HepG2 (cell line): ENCODE results near the gene RABL6. TPM values are rescaled to one million over a fixed set of nuclear protein-coding genes. Genes with fewer than 3 reads are reported as not detected.
A peak's percentile ranks its signal among the peaks of the same experiment; 100 is the strongest.

Experiments used
- AFF4 ChIP-seq: sonication (generic); formaldehyde crosslinking; IDR thresholded peaks from 2 replicates; pipeline ENCODE4 v1.4.0; 2020; ENCODE audit warnings: missing genetic modification reagents
- ARID5B ChIP-seq: IDR thresholded peaks from 2 replicates; pipeline ENCODE4 v1.4.0; 2020; ENCODE audit warnings: mild to moderate bottlenecking, missing genetic modification reagents
- EHMT2 ChIP-seq: fragments of 200-600 bp; sonication (generic); IDR thresholded peaks from 2 replicates; pipeline ENCODE4 v1.7.0; 2017; ENCODE audit warnings: antibody characterized with exemption, low read depth, low read length, borderline replicate concordance
- ETV6 ChIP-seq: sonication (generic); formaldehyde crosslinking; conservative IDR thresholded peaks from 2 replicates; pipeline ENCODE4 v1.4.0; 2020; ENCODE audit warnings: missing genetic modification reagents
- HMG20B ChIP-seq: conservative IDR thresholded peaks from 2 replicates; pipeline ENCODE4 v1.6.1; 2016; ENCODE audit warnings: missing genetic modification reagents, missing compliant biosample characterization
- KAT8 ChIP-seq: IDR thresholded peaks from 2 replicates; pipeline ENCODE4 v1.6.1; 2016; ENCODE audit warnings: missing genetic modification reagents, missing compliant biosample characterization
- KLF13 ChIP-seq: sonication (generic); formaldehyde crosslinking; IDR thresholded peaks from 2 replicates; pipeline ENCODE4 v1.4.0; 2020; ENCODE audit warnings: mild to moderate bottlenecking, missing genetic modification reagents
- MTA3 ChIP-seq: sonication (generic); formaldehyde crosslinking; IDR thresholded peaks from 2 replicates; pipeline ENCODE4 v1.4.0; 2020; ENCODE audit warnings: missing genetic modification reagents
- NBN ChIP-seq: fragments of 450-650 bp; conservative IDR thresholded peaks from 2 replicates; pipeline ENCODE4 v1.6.1; 2017
- NCOA5 ChIP-seq: sonication (generic); formaldehyde crosslinking; IDR thresholded peaks from 2 replicates; pipeline ENCODE4 v1.4.0; 2020; ENCODE audit warnings: missing genetic modification reagents
- POGZ ChIP-seq: sonication (generic); formaldehyde crosslinking; IDR thresholded peaks from 2 replicates; pipeline ENCODE4 v1.4.0; 2020; ENCODE audit warnings: mild to moderate bottlenecking, missing genetic modification reagents
- POLR2A ChIP-seq, 2 experiments: IDR thresholded peaks; 2 replicates each; pipeline ENCODE4 v1.6.1; 2011; ENCODE audit warnings: low read depth in 2 of 2, low read length in 2 of 2, mild to moderate bottlenecking in 1 of 2, moderate library complexity in 1 of 2; ENCODE audit not compliant: insufficient read depth in 1 of 2
- RNF2 ChIP-seq: fragments of 450-650 bp; conservative IDR thresholded peaks from 2 replicates; pipeline ENCODE4 v1.6.1; 2016; ENCODE audit warnings: low read depth
- SMARCE1 ChIP-seq: fragments of 450-650 bp; IDR thresholded peaks from 2 replicates; pipeline ENCODE4 v1.6.1; 2017; ENCODE audit warnings: borderline replicate concordance
- TAF1 ChIP-seq: sonication (generic); formaldehyde crosslinking; IDR thresholded peaks from 2 replicates; pipeline ENCODE4 v1.4.0; 2020; ENCODE audit warnings: missing genetic modification reagents
- TBX2 ChIP-seq: sonication (generic); formaldehyde crosslinking; IDR thresholded peaks from 2 replicates; pipeline ENCODE4 v1.5.0; 2020; ENCODE audit warnings: missing genetic modification reagents, mild to moderate bottlenecking, borderline replicate concordance
- ZBTB8A ChIP-seq: sonication (generic); formaldehyde crosslinking; IDR thresholded peaks from 2 replicates; pipeline ENCODE4 v1.4.0; 2020; ENCODE audit warnings: mild to moderate bottlenecking, low read depth, missing genetic modification reagents, borderline replicate concordance
- ZC3H4 ChIP-seq: sonication (generic); formaldehyde crosslinking; IDR thresholded peaks from 2 replicates; pipeline ENCODE4 v1.4.0; 2020; ENCODE audit warnings: missing genetic modification reagents, borderline replicate concordance
- ZFYVE20 ChIP-seq: sonication (generic); formaldehyde crosslinking; IDR thresholded peaks from 2 replicates; pipeline ENCODE4 v1.8.0; 2023; ENCODE audit warnings: low read depth, mild to moderate bottlenecking, moderate library complexity, missing genetic modification reagents, borderline replicate concordance
- ZNF235 ChIP-seq: sonication (generic); formaldehyde crosslinking; IDR thresholded peaks from 2 replicates; pipeline ENCODE4 v1.8.1; 2023; ENCODE audit warnings: mild to moderate bottlenecking, missing genetic modification reagents, borderline replicate concordance
- ZNF367 ChIP-seq: sonication (generic); formaldehyde crosslinking; IDR thresholded peaks from 2 replicates; pipeline ENCODE4 v1.4.0; 2020; ENCODE audit warnings: missing genetic modification reagents, borderline replicate concordance
- ZNF589 ChIP-seq: sonication (generic); formaldehyde crosslinking; conservative IDR thresholded peaks from 2 replicates; pipeline ENCODE4 v1.8.0; 2022; ENCODE audit warnings: mild to moderate bottlenecking, moderate library complexity, missing genetic modification reagents
- ZNF776 ChIP-seq: sonication (generic); formaldehyde crosslinking; IDR thresholded peaks from 2 replicates; pipeline ENCODE4 v1.4.0; 2020; ENCODE audit warnings: mild to moderate bottlenecking, missing genetic modification reagents
- ZNF879 ChIP-seq: sonication (generic); formaldehyde crosslinking; IDR thresholded peaks from 2 replicates; pipeline ENCODE4 v1.8.1; 2023; ENCODE audit warnings: missing genetic modification reagents
- polyA plus RNA-seq, 8 experiments: library from polyadenylated mRNA; depleted of rRNA in 3 of 8; stranded (reverse) in 7 of 8; unstranded in 1 of 8; fragments of >200 nt; fragmentation: Illumina TruSeq in 4 of 8; extraction: Trizol in 4 of 8; gene quantifications; 2 replicates each; pipeline versions ENCODE4 v1.2.1 to v1.2.3, GENCODE V29; 2011 to 2016; ENCODE audit warnings: low read depth in 4 of 8, missing spikeins in 1 of 8, mixed read lengths in 1 of 8; ENCODE audit not compliant: insufficient read depth in 1 of 8
- total RNA-seq, 5 experiments: library from RNA; depleted of rRNA; stranded (reverse); fragments of >200 nt; fragmentation: Illumina TruSeq; extraction: Trizol; gene quantifications; 2 replicates each; pipeline ENCODE4 v1.2.3, GENCODE V29; 2016; ENCODE audit warnings: low read depth in 1 of 5

Gene RABL6
- total and polyA plus RNA-seq, 2 of the 13 experiments (the other 11 are each of a cell fraction or from before 2014, with no cell fraction given), result 81.5 to 125 TPM

GRCh38 chr9:136849038-136849959 is 41.6 kb downstream of the RABL6 start, which contains the start of gene PHPT1 (continued):
- TF ChIP-seq KLF13 (CRISPR knock-in tag), result no peak
- no peak for TF ChIP-seq ZC3H4
- TF ChIP-seq POLR2A (IDR thresholded peaks at IDR 0.05; ENCODE audit: insufficient read depth in 1 of 2, low read depth in 2 of 2, low read length in 2 of 2), result peak in 1 of 2 experiments; percentile 95; a peak in 2 of 4 replicates
- TF ChIP-seq NBN, result no peak
- peak; percentile 83 for TF ChIP-seq TAF1 (CRISPR knock-in tag)
- no peak; the same call in 1 of the 2 replicates for TF ChIP-seq ZNF367
- peak; percentile 83 for TF ChIP-seq ZNF589 (CRISPR knock-in tag)
- TF ChIP-seq KAT8 (CRISPR knock-in tag), result peak; percentile 66
- TF ChIP-seq ZBTB8A, result peak; percentile 52; the same call in 1 of the 2 replicates
- TF ChIP-seq ZNF776, result no peak; the same call in 1 of the 2 replicates
- TF ChIP-seq ETV6 (CRISPR knock-in tag), result peak; percentile 37; the same call in 1 of the 2 replicates
- no peak for TF ChIP-seq MTA3
- no peak for TF ChIP-seq RNF2
- no peak for TF ChIP-seq SMARCE1
- no peak for TF ChIP-seq ZNF879
- TF ChIP-seq ZFYVE20 (CRISPR knock-in tag), result no peak
- no peak for TF ChIP-seq EHMT2
- 0 out of 2 replicates have a peak, but pooled peaks have one; percentile 27 for TF ChIP-seq HMG20B
- TF ChIP-seq TBX2 (CRISPR knock-in tag), result peak; percentile 43; the same call in 1 of the 2 replicates
- TF ChIP-seq NCOA5 (CRISPR knock-in tag), result no peak
- no peak; the same call in 1 of the 2 replicates for TF ChIP-seq ARID5B (CRISPR knock-in tag)
- TF ChIP-seq POGZ (CRISPR knock-in tag), result peak; percentile 44; the same call in 1 of the 2 replicates
- 0 out of 2 replicates have a peak, but pooled peaks have one; percentile 14 for TF ChIP-seq AFF4 (CRISPR knock-in tag)
- no peak for TF ChIP-seq ZNF235 (CRISPR knock-in tag)
